D721Med (cell line): Measurements from ENCODE around the gene SLC13A4.

Experiments
- DNase-seq: peaks from one replicate; pipeline ENCODE4 v3.0.0; 2011; ENCODE audit warnings: low spot score; ENCODE audit not compliant: insufficient read length
- FAIRE-seq: peaks from 2 replicates; lab custom pipeline; 2011; peaks lifted over from hg19 to GRCh38; lab: Jason Lieb, UNC
- CTCF ChIP-seq: IDR thresholded peaks from 2 replicates; pipeline ENCODE4 v1.5.1; 2012; ENCODE audit warnings: mild to moderate bottlenecking, control low read depth; ENCODE audit not compliant: insufficient read depth; ENCODE audit errors: missing control alignments

The SLC13A4 gene

GRCh38 chr7:135707570-135707966 lies 20.4 kb downstream of the SLC13A4 start:
- FAIRE-seq (no peak), DNase-seq (no peak)
- TF ChIP-seq CTCF: no peak

GRCh38 chr7:135706858-135707569 lies 21.0 kb downstream of the SLC13A4 start:
- no peak for FAIRE-seq

DNA sequence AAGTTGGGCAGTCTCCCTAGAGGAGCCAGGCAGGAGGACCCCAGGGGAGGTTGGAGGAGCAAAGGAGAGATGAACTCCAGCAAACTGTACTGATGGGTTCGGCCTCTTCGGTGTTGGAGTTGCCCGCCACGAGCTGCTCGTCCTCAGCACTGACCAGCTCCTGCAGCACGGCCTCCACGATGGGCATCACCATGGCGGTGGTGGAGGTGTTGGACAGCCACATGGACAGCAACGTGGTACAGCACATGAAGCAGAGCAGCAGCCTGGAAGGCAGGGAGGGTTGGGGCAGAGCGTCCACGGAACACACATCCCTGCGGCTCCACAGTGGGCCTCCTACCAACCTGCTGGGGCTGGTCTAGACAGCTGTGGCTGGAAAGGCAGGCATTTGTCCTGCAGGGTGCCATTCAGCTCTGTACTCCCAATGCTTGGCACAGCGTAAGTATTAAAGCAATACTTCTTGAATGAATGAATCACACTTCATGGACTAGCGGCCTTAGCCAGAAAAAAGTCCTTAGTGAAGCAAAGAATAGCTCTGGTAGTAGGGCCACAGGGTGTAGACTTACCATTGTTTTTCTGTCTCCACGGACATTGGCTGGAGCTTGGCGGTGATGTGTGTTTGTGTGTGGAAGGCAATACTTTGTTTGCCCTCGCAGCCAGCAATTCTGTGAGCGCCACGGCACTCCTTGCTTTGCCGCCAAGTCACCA lies 21.8 kb downstream of the SLC13A4 start:
- no peak for FAIRE-seq
- no peak for TF ChIP-seq CTCF

More at GRCh38 chr7:135706858-135707569, 21.0 kb downstream of the SLC13A4 start:
- no peak for DNase-seq
- TF ChIP-seq CTCF: no peak

DNA sequence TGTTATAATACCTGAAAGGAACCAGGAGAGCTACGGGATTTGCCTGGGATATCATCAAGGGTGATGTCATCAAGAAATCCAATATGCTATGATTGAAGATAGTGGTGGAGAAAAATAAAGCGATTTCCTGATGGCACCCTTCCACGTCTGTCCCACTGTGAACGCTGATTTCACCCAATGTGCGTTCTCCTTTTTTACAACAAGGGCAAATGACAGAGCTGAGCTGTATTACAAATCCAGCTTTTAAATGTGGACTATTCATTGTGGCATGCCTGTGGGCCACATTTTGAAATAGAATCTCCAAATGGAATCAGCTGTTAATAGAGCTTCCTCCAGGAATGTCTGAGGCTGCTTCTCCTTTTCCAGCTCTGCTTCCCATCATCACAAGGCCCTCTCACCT lies 23.3 kb downstream of the SLC13A4 start:
- TF ChIP-seq CTCF: no peak
- DNase-seq (no peak), FAIRE-seq (no peak)

More for the DNA sequence above, 21.8 kb downstream of the SLC13A4 start:
- no peak for DNase-seq

DNA sequence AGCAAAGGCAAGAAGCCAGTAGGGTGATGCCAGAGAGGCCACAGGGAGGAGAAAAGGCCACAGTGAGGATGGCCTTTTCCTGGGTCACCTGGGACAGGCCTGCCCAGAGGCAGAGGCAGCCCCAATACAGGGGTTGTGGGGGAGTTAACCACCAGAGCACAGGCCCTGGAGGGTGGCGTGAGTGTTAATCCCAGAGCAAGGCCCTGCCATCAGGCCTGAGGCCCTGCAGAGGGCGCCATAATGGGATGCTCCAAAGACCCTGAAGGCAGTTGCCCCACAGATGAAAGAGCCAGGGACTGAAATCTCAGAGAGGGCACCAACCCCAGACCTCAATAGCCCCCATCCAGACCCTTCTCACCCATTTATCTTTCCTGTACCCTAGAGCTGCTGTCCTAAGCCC lies 23.9 kb downstream of the SLC13A4 start:
- TF ChIP-seq CTCF: peak; percentile 33
- FAIRE-seq (no peak), DNase-seq (no peak)

GRCh38 chr7:135697276-135698049 lies 30.5 kb downstream of the SLC13A4 start:
- no peak for TF ChIP-seq CTCF
- FAIRE-seq: no peak
- DNase-seq: peak; percentile 63
